GM12873 (cell line): ENCODE results near the gene PDE2A.

Source experiments
- CTCF ChIP-seq: IDR thresholded peaks from 2 replicates; pipeline ENCODE4 v1.5.1; 2012; ENCODE audit warnings: low read depth, mild to moderate bottlenecking, moderate library complexity, low read length, control low read depth; ENCODE audit not compliant: insufficient read depth; ENCODE audit errors: missing control alignments

PDE2A gene

DNA sequence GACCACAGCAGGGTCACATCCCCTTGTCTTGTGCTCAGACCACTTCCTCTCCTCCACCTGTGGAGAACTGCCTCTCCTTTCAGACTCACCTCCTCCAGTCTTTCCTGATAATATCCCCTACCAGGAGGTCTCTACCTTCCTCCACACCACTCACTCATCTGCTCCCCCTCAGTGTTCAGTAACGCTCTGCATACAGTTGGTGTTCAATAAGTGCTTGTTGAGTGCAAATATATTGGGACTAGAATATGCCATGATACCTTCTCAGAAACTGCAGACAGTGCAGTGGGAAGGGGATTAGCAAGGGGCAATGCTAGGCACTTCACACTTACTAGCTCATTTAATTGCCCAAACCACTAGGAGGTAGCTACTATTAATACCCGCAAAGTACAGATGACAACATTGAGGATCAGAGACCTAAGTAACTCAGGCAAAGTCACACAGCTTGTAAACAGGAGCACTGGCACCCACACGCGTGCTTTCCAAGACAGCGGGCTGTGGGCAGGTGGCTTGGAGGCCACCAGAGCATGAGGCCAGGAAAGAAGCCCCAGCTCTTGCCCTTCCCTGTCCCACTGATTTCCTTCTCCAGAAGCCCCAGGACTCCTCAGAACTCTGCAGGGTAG, 8.1 kb upstream of the PDE2A start:
- no peak for TF ChIP-seq CTCF

DNA sequence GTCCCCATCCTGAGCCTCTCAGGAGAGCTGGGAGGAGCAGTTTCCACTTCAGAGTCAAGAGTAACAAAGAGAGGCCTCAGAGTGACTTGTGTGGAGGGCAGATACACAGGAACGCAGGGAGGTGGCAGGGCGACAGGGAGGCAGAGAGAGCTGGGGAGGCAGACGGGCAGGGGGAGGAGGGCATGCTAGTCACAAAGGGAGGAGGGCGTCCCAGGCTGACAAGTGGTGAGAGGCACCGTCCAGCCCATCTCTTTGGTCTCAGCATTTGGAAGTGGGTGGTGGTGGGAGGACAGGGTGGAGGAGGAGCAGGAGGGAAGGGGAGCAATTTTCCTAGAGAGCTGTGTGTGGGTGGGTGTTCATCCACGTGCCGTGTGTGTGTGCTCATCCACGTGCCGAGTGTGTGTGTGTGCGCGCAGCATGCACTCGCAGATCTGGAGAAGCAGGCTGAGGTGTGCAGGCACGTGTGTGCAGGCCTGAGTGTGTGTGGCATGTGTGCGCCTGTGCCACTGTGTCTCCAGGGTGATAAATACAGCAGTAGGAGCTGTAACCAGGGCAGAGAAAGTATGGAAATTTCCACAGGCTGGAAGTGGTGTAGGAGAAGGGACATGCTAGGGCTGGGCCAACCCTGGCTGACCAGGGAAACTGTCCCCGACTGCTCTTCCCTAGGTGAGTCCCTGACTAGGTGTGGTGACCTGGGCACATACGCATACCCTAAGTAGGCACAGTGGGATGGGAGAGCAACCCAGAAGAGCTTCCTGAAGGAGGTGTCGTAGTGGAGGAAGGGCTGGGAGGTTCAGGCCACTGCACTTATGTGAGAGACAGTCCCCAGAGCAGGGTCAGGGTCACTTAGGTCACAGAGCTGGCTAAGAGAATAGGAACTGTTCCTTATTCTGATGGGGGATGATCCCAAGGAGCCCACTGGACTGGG, 7.3 kb upstream of the PDE2A start:
- no peak for TF ChIP-seq CTCF

DNA sequence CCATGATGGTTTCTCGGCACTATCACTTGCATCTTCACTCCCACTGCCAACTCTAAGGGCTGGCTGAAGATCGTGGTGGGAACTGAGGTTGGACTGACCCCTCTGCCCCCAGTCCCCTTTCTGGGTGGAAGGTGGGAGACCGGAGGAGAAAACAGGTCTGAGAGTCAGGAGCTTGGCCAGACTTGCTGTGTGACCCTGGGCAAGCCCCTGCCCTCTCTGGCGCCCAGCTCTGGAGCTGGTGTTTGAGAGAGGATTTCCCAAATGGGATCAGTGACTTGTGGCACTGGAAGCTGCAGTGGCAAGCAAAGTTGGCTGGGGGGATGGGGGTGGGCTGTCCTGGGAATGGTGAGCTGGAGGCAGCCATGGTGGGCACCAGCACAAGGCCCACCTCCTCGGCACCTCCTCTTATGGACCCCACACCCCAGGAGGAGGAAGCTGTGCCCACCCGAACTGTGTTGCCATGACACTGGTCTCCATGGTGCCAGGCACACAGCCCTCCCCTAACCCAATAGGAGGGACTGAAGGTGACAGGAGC, 6.5 kb upstream of the PDE2A start:
- TF ChIP-seq CTCF, result no peak

DNA sequence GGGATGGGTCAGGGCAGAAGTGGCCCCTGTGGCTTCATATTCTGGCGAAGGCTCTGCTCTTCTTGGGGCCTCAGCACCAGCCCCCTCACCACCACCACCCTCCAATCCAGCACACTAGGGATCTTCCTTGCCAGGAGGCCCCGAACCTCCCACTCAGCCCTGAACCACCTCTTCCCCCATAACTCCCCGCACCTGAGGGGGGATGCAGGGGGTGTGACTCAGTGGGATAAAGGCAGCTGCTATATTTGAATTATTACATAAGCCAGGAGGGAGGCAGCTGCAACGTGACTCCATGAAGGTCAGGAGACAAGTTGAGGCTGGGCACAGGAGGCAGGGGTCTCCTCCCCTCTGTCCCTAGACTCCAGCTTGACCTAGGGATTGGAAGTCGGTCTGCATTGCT, 5.6 kb upstream of the PDE2A start:
- no peak for TF ChIP-seq CTCF

DNA sequence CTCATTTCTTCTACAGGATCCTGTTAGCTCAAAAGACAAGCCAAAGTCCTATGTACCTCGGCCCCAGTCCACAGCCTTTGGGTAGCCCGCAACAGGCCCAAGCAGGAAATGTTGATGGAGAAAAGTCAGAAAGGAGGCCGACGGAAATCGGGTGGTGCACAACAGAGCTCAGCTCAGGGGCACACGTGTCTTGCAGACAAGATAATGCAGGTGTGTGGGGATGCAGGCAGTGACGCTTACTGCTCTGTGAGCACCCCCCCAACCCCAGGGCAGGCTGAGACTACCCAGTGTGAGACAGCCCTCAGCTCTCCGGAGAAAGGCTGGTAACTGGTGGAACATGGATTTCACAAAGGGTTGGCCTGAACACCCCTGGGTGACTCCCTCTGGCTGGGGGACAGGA, 4.3 kb upstream of the PDE2A start:
- no peak for TF ChIP-seq CTCF

GRCh38 chr11:72676861-72677341, 2.7 kb upstream of the PDE2A start:
- no peak for TF ChIP-seq CTCF

DNA sequence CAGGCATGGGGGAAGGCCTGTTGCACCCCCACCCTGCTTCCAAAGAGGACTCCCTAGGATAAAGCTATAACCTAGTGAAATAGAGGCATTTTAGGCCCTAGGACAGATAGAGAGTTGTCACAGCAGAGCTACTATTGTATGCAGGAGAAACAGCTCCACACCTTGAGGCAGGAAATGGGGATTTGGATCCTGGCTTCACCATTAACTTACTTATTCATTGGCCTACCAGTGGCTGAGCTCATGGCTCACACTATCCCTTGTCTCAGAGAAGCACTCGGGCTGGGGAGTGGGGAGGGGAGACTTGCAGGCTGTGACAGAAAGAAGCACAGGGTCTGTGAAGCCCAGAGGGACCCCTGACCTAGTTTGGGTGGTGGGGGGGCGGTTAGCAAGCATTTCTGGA, 999 bp upstream of the PDE2A start:
- no peak for TF ChIP-seq CTCF
